DOHH2 (cell line): Measurements from ENCODE around the gene LYRM4.

Experiments
- H3F3A ChIP-seq: fragments of 200-600 bp; sonication (generic), shearing (Covaris generic); 2 replicates; pipeline ENCODE4 v1.6.0; 2016; ENCODE audit warnings: antibody characterized with exemption, mild to moderate bottlenecking; ENCODE audit not compliant: control insufficient read depth, insufficient read depth
- H3K27ac ChIP-seq: fragments of 200-600 bp; sonication (generic); 2 replicates; pipeline ENCODE4 v1.5.1; 2014; ENCODE audit warnings: low read depth, mild to moderate bottlenecking, low read length, moderate library complexity
- H3K27me3 ChIP-seq: fragments of 200-600 bp; sonication (generic); 2 replicates; pipeline ENCODE4 v1.6.1; 2014; ENCODE audit warnings: mild to moderate bottlenecking, low read length, mixed read lengths; ENCODE audit not compliant: control insufficient read depth
- H3K36me3 ChIP-seq: fragments of 200-600 bp; sonication (generic); 2 replicates; pipeline ENCODE4 v1.6.1; 2014; ENCODE audit warnings: mild to moderate bottlenecking, low read length, moderate library complexity, mixed read lengths; ENCODE audit not compliant: control insufficient read depth
- H3K4me1 ChIP-seq: fragments of 200-600 bp; sonication (generic); 2 replicates; pipeline ENCODE4 v1.6.1; 2014; ENCODE audit warnings: mild to moderate bottlenecking, low read length, mixed read lengths; ENCODE audit not compliant: control insufficient read depth
- H3K4me2 ChIP-seq: fragments of 200-600 bp; sonication (generic); 2 replicates; pipeline ENCODE4 v1.6.0; 2014; ENCODE audit warnings: mild to moderate bottlenecking, low read length, moderate library complexity
- H3K4me3 ChIP-seq: fragments of 200-600 bp; sonication (generic); 2 replicates; pipeline ENCODE4 v1.5.1; 2014; ENCODE audit warnings: mild to moderate bottlenecking, low read length, mixed read lengths
- H3K79me2 ChIP-seq: fragments of 200-600 bp; sonication (generic); 2 replicates; pipeline ENCODE4 v1.6.1; 2014; ENCODE audit warnings: mild to moderate bottlenecking, low read length, mixed read lengths; ENCODE audit not compliant: control insufficient read depth
- H3K9me2 ChIP-seq: fragments of 200-600 bp; sonication (generic); replicated peaks from 2 replicates; pipeline ENCODE4 v1.6.1; 2014; ENCODE audit warnings: mild to moderate bottlenecking, low read length, mixed read lengths; ENCODE audit not compliant: control insufficient read depth
- H3K9me3 ChIP-seq: fragments of 200-600 bp; sonication (generic); 2 replicates; pipeline ENCODE4 v1.6.1; 2014; ENCODE audit warnings: antibody characterized with exemption, low read length, mixed read lengths; ENCODE audit not compliant: control insufficient read depth, insufficient read depth
- H4K20me1 ChIP-seq: fragments of 200-600 bp; sonication (generic); 2 replicates; pipeline ENCODE4 v1.6.0; 2014; ENCODE audit warnings: low read depth, mild to moderate bottlenecking, antibody characterized with exemption, low read length, moderate library complexity; ENCODE audit not compliant: control insufficient read depth, insufficient read depth
- CTCF ChIP-seq: fragments of 200-600 bp; sonication (generic); IDR thresholded peaks from one replicate; pipeline ENCODE4 v1.5.1; 2014; ENCODE audit warnings: antibody characterized with exemption, mild to moderate bottlenecking, low read depth, low read length; ENCODE audit not compliant: poor library complexity, severe bottlenecking
- EZH2phosphoT487 ChIP-seq: fragments of 200-600 bp; sonication (generic); IDR thresholded peaks from 2 replicates; pipeline ENCODE4 v1.6.1; 2017; ENCODE audit warnings: borderline replicate concordance, mild to moderate bottlenecking, antibody characterized with exemption, low read length, moderate library complexity, mixed read lengths

Gene LYRM4

GRCh38 chr6:5107341-5107740 lies 153.4 kb downstream of the LYRM4 start:
- TF ChIP-seq EZH2phosphoT487 = no peak
- no peaks in the 10 kb centered on the region for H3K9me2 ChIP-seq
- H3K4me2 ChIP-seq = no peak overlapping the region
- H3K27me3 ChIP-seq = no peaks in the 10 kb centered on the region
- H3F3A ChIP-seq = no peaks in the 10 kb centered on the region
- H3K4me3 ChIP-seq = no peak overlapping the region
- no peaks in the 10 kb centered on the region for H3K36me3 ChIP-seq
- no peaks in the 10 kb centered on the region for H4K20me1 ChIP-seq
- H3K27ac ChIP-seq = no peak overlapping the region
- no peaks in the 10 kb centered on the region for H3K9me3 ChIP-seq
- no peaks in the 10 kb centered on the region for H3K4me1 ChIP-seq
- H3K79me2 ChIP-seq = no peaks in the 10 kb centered on the region

- H4K20me1 ChIP-seq = no peaks in the 10 kb centered on the region
- H3K9me3 ChIP-seq = no peaks in the 10 kb centered on the region
- H3K9me2 ChIP-seq = no peaks in the 10 kb centered on the region
- no peaks in the 10 kb centered on the region for H3K79me2 ChIP-seq
- no peaks in the 10 kb centered on the region for H3K4me1 ChIP-seq
- no peaks in the 10 kb centered on the region for H3K36me3 ChIP-seq
- no peak overlapping the region for H3K27ac ChIP-seq
- no peaks in the 10 kb centered on the region for H3F3A ChIP-seq
- no peaks in the 10 kb centered on the region for H3K27me3 ChIP-seq
- no peak for TF ChIP-seq EZH2phosphoT487
- TF ChIP-seq CTCF = no peak
- H3K4me3 ChIP-seq = no peak overlapping the region
- H3K4me2 ChIP-seq = no peak overlapping the region
These were observed 155.6 kb downstream of the LYRM4 start for GRCh38 chr6:5105146-5105545.

GRCh38 chr6:5104667-5105066 lies 156.1 kb downstream of the LYRM4 start:
- H3F3A ChIP-seq = no peaks in the 10 kb centered on the region
- H3K4me3 ChIP-seq = no peak overlapping the region
- H3K9me3 ChIP-seq = no peaks in the 10 kb centered on the region
- TF ChIP-seq CTCF = no peak
- TF ChIP-seq EZH2phosphoT487 = no peak
- no peaks in the 10 kb centered on the region for H3K4me1 ChIP-seq
- H3K79me2 ChIP-seq = no peaks in the 10 kb centered on the region
- H3K9me2 ChIP-seq = no peaks in the 10 kb centered on the region
- H3K4me2 ChIP-seq = no peak overlapping the region
- H3K27me3 ChIP-seq = no peaks in the 10 kb centered on the region
- H3K36me3 ChIP-seq = no peaks in the 10 kb centered on the region
- no peaks in the 10 kb centered on the region for H4K20me1 ChIP-seq
- H3K27ac ChIP-seq = no peak overlapping the region

- H4K20me1 ChIP-seq = no peaks in the 10 kb centered on the region
- no peak overlapping the region for H3K4me2 ChIP-seq
- no peaks in the 10 kb centered on the region for H3K4me1 ChIP-seq
- H3K79me2 ChIP-seq = no peaks in the 10 kb centered on the region
- H3F3A ChIP-seq = no peaks in the 10 kb centered on the region
- H3K9me3 ChIP-seq = no peaks in the 10 kb centered on the region
- H3K9me2 ChIP-seq = no peaks in the 10 kb centered on the region
- TF ChIP-seq CTCF (no peak), EZH2phosphoT487 (no peak)
- no peaks in the 10 kb centered on the region for H3K27me3 ChIP-seq
- H3K4me3 ChIP-seq = no peak overlapping the region
- no peak overlapping the region for H3K27ac ChIP-seq
- H3K36me3 ChIP-seq = no peaks in the 10 kb centered on the region
These were observed 157.5 kb downstream of the LYRM4 start for GRCh38 chr6:5103250-5103649.
